HG02885 (cell line): ENCODE data around the gene CDKN2AIP.

Experiments used
- ATAC-seq: cut with Tn5 transposase; IDR thresholded peaks from one replicate; pipeline ENCODE4 v1.9.1; 2021; ENCODE audit warnings: mild to moderate bottlenecking; ENCODE audit not compliant: unreplicated experiment, poor library complexity

Gene CDKN2AIP

DNA sequence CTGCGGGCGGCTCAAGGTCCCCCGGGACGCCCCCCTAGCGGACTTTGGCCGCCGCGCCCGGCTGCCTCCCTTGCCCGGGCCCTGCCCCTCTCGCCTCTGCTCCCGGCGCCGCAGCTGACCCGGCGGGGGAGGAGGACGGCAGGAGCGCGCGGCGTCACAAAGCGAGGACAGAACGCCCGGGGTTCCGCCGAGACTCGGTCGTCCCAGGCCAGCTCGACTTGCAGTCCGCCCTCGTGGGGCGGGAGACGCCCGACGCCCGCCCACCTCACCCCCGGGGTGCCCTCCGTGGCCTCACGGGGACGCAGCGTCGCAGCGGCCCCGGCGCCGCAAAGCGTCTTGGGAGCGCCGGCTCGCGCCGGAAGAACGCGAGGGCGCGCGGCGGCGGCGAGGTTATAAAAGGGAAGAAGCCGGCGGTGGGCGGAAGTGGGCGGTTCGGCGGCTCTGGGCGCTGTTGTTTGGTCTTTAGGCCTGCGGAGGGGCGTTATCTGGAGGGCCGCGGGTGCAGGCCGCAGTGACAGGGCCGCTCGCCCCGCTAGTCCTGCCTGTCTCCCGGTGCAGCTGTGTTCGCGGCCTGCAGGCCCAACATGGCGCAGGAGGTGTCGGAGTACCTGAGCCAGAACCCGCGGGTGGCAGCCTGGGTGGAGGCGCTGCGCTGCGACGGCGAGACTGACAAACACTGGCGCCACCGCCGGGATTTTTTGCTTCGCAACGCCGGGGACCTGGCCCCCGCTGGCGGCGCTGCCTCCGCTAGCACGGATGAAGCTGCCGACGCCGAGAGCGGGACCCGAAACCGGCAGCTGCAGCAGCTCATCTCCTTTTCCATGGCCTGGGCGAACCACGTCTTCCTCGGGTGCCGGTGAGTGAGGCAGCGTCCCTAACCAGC lies at the start of gene CDKN2AIP:
TSS of gene CDKN2AIP (plus strand) at position 423 of the 883 bp plus-strand sequence. CDS start at position 585, 162 bp downstream.
- peak; percentile 86 for ATAC-seq

- no peak for ATAC-seq
These were observed 49.0 kb upstream of the CDKN2AIP start for GRCh38 chr4:183395395-183395794.

GRCh38 chr4:183396227-183396637 lies 48.2 kb upstream of the CDKN2AIP start:
- ATAC-seq, result no peak

GRCh38 chr4:183397741-183398297 lies 46.6 kb upstream of the CDKN2AIP start:
- no peak for ATAC-seq

- peak; percentile 95 for ATAC-seq
These were observed 45.9 kb upstream of the CDKN2AIP start for GRCh38 chr4:183398298-183399125.

DNA sequence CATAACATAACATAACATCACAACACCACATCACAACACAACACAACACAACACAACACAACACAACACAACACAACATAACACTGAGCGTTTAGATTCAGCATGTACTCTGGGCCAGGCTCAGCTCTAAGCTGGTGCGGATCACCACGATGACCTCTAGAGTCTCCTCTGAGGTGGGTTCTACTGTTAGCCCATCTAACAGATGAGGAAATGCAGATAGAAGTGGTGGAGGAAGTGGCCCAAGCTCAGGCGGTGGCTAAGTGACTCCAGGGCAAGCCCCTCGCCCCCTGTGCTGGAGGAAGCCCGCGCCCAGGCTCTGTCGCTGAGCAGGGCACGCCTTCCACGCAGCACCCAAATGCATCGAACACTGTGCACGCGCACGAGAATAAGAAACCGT lies 45.3 kb upstream of the CDKN2AIP start:
- ATAC-seq, result no peak

GRCh38 chr4:183399616-183400015 lies 44.8 kb upstream of the CDKN2AIP start:
- no peak for ATAC-seq

- ATAC-seq, result no peak
These were observed 44.4 kb upstream of the CDKN2AIP start for GRCh38 chr4:183400035-183400434.

DNA sequence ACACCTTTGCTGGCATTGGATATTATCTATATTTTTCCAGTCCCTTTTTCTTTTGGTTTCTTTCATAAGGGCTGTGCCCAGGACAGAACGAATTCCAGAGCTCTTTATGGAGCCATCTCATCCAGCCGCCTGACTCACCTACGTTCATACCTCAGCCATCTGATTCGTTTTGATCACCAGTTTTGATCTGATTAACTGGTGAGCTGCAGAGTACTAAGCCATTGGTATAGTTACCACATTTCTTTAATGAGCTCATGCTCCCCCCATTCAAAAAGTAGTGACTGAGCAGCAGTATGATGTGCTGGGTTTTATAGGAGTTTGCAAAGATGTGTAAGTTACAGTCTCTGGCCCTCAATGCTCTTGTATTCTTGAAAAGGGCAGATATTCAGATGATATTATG lies 43.0 kb upstream of the CDKN2AIP start:
- no peak for ATAC-seq

DNA sequence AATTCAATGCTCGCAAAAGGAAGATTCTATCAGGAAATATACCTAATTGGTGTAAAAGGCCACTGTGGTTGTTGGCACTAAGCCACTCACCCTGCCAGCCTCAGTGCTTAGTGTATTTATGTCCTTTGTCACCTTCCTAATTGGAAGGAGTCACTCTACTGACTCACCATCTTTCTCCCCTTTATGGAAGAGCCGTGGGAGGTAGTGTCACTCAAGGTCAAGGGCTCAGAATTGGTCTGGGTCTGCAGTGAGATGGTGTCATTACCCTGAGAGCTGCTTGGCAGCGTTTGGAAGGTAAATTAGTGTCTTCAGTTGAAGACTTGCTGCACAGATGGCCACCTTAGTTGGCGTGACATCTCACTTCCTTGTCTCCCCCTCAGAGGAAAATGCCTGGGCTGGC lies 41.7 kb upstream of the CDKN2AIP start:
- no peak for ATAC-seq

DNA sequence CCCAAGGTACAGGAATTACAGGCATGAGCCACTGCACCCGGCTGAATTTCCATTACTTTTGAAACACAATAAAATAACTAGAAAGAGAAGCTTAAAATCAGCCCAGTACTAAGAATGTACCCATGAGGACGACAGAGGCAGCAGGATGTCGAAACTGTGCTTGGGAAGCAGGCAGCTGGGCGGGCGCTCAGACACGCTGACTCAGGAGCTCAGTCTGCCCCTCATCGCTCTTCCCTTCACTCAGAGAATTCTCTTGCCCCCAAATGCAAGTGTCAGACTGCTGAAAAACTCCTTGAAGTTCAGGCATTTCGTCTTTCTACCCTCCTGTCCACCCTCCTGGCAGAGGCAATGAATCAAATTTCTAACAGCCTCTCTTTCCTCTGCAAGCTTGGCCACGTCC lies 41.0 kb upstream of the CDKN2AIP start:
- ATAC-seq, result no peak

- no peak for ATAC-seq
These were observed 40.5 kb upstream of the CDKN2AIP start for GRCh38 chr4:183403961-183404360.

DNA sequence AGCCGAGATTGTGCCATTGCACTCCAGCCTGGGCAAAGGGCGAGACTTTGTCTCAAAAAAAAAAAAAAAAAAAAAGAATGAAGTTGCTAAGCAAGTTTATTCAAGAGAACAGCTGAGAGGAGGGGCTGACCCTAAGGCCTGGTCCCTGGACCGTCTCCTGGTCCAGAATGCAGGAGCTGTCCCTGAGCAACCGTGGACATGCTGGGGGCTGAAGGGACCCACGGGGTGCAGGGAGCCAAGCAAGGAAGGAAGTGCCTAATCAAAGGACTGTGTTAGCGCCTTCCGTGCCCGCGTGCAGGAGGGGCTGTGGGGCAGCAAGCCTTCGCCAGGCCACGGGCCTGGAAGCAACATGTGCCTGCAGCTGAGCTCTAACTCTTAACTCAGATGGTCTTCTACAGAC lies 39.1 kb upstream of the CDKN2AIP start:
- ATAC-seq, result no peak

- peak; percentile 95 for ATAC-seq
These were observed 37.3 kb upstream of the CDKN2AIP start for GRCh38 chr4:183407128-183407585.

DNA sequence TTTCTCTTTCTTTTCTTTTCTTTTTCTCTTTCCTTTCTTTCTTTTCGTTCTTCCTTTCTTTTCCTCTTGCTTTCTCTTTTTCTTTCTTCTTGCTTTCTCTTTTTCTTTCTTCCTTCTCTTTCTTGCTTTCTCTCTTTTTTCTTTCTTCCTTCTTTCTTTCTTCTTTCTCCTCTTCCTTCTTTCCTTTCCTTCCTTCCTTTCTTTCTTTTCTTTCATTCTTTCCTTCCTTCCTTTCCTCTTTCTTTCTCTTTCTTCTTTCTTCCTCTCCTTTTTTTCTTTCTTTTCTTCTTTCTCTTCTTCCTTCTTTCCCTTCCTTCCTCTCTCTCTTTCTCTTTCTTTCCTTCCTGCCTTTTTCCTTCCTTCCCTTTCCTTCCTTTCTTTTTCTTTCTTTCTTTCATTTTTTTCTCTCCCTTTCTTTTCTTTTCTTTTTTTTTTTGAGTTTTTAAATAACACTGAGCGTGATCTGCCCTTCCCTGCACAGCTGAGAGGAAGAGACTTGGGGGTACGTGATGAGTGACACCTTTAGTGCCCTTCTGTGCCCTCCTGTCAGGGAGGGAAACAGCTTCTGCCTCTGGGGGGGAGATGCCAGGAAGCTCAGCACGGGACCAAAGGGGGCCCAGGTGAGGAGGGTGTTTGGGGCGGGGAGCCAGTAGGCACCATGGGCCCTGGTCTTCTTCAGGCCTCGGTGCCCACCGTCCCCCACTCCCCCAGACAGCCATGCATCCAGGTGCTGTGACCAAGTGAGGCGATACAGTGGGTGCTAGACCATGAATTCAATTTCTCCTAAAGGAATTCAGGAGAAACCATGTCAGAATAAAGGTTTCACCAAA lies 36.6 kb upstream of the CDKN2AIP start:
- ATAC-seq, result no peak

- ATAC-seq, result no peak
These were observed 35.6 kb upstream of the CDKN2AIP start for GRCh38 chr4:183408796-183409195.

GRCh38 chr4:183409483-183409882 lies 35.0 kb upstream of the CDKN2AIP start:
- ATAC-seq, result no peak

DNA sequence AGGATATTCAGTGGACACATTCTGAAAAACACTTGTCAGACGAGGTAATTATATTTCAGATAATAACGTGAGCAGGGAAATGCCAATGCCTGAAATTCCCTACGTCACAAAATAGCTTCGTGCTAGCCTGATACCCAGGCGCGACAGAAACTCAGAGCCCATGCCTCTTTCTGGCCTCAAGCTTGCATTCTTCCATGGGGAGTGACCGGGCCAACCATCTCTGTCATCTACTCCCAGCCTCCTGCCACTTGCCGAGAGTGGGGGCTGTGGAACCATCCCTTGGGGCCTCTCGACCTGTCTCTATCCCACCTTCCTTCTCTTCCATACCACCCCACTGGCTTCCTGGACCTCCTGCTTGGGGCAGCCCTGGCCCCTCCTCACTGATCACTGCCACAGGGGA lies 34.5 kb upstream of the CDKN2AIP start:
- no peak for ATAC-seq

- peak; percentile 51 for ATAC-seq
These were observed 33.1 kb upstream of the CDKN2AIP start for GRCh38 chr4:183411291-183411861.

DNA sequence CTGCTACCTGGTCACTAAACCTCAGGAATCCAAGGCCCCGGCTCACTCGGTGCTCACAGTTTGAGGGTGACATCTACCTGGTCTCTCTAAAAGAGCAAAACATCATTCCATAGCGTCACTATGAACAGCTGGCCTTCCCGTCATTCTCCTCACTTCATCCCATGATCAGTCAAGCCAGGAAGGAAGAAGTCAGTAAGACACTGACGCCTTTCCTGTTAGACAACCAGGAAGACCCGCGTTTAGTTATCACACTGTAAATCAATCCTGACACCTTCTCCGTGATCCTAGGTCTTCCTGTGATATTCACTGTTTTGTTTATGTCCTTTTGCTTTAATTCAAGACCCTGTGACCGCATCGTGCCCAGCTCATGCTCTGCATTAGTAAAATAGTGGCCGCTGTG lies 31.6 kb upstream of the CDKN2AIP start:
- ATAC-seq, result no peak
